BJ (cell line): ENCODE measurements around the gene THTPA. TPM values are rescaled to one million over a fixed set of nuclear protein-coding genes. Genes with fewer than 3 reads are reported as not detected.

Experiments
- CTCF ChIA-PET: fragments of 350-600 bp; formaldehyde crosslinking; extraction: SDS; loops from one replicate; lab custom pipeline; 2021; ENCODE audit warnings: antibody characterized with exemption, inconsistent platforms; lab: Yijun Ruan, JAX
- POLR2A ChIA-PET: fragments of 300-600 bp; sonication (Branson Sonifier 250); formaldehyde crosslinking; extraction: SDS; loops from one replicate; lab custom pipeline; 2021; ENCODE audit warnings: antibody characterized with exemption; lab: Charles Lee
- DNase-seq: peaks from one replicate; pipeline ENCODE4 v3.0.0-alpha.2; 2011; ENCODE audit warnings: low read depth
- H3K27me3 ChIP-seq: 2 replicates; pipeline ENCODE4 v1.6.0; 2011; ENCODE audit warnings: low read length; ENCODE audit not compliant: control insufficient read depth, insufficient read depth
- H3K36me3 ChIP-seq: 2 replicates; pipeline ENCODE4 v1.5.1; 2011; ENCODE audit warnings: low read length; ENCODE audit not compliant: control insufficient read depth, insufficient read depth
- H3K4me3 ChIP-seq: 2 replicates; pipeline ENCODE4 v1.5.1; 2011; ENCODE audit warnings: low read depth, mild to moderate bottlenecking, control low read depth, low read length
- polyA minus RNA-seq: library from RNA; depleted of rRNA, polyadenylated mRNA; stranded (reverse); fragments of >200 nt; gene quantifications from 2 replicates; pipeline ENCODE4 v1.2.3, GENCODE V29; 2011; rRNA and poly(A)+ RNA removed
- polyA plus RNA-seq: library from polyadenylated mRNA; depleted of rRNA; stranded (reverse); fragments of >200 nt; gene quantifications from 2 replicates; pipeline ENCODE4 v1.2.3, GENCODE V29; 2011; rRNA removed
- TF ChIP-seq, protein P1 (sequence below): IDR thresholded peaks from 2 replicates; pipeline ENCODE4 v1.5.1; 2011; ENCODE audit warnings: low read depth, mild to moderate bottlenecking, control low read depth, inconsistent platforms, low read length, moderate library complexity; ENCODE audit not compliant: insufficient read depth

The THTPA gene, protein sequence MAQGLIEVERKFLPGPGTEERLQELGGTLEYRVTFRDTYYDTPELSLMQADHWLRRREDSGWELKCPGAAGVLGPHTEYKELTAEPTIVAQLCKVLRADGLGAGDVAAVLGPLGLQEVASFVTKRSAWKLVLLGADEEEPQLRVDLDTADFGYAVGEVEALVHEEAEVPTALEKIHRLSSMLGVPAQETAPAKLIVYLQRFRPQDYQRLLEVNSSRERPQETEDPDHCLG
- polyA plus RNA-seq (8.1 and 14.2 TPM in 2 replicates), polyA minus RNA-seq (6.7 and 12.1 TPM in 2 replicates)

- TF ChIP-seq, protein P1, sequence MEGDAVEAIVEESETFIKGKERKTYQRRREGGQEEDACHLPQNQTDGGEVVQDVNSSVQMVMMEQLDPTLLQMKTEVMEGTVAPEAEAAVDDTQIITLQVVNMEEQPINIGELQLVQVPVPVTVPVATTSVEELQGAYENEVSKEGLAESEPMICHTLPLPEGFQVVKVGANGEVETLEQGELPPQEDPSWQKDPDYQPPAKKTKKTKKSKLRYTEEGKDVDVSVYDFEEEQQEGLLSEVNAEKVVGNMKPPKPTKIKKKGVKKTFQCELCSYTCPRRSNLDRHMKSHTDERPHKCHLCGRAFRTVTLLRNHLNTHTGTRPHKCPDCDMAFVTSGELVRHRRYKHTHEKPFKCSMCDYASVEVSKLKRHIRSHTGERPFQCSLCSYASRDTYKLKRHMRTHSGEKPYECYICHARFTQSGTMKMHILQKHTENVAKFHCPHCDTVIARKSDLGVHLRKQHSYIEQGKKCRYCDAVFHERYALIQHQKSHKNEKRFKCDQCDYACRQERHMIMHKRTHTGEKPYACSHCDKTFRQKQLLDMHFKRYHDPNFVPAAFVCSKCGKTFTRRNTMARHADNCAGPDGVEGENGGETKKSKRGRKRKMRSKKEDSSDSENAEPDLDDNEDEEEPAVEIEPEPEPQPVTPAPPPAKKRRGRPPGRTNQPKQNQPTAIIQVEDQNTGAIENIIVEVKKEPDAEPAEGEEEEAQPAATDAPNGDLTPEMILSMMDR = no peak
- Histone ChIP-seq H3K27me3 (no peaks in the 10 kb centered on the region), H3K4me3 (peak within 1 kb of the TSS; percentile 61), H3K36me3 (peaks cover 3% of the 10 kb centered on the region; the same call in 1 of the 2 replicates)
- ChIA-PET CTCF (interaction anchor here (1.2 to 16.8 kb wide), 3 partner anchors 13 to 78 kb away, joined by 3 to 479 read pairs (median 7); partner anchors contain the start of gene NGDN), POLR2A (no interaction called here)
- no peak for DNase-seq
Observed at GRCh38 chr14:23555882-23556699, at the start of gene THTPA. TSS of gene THTPA (plus strand) at chr14:23556271. CDS start at chr14:23556758, 487 bp downstream.

DNA sequence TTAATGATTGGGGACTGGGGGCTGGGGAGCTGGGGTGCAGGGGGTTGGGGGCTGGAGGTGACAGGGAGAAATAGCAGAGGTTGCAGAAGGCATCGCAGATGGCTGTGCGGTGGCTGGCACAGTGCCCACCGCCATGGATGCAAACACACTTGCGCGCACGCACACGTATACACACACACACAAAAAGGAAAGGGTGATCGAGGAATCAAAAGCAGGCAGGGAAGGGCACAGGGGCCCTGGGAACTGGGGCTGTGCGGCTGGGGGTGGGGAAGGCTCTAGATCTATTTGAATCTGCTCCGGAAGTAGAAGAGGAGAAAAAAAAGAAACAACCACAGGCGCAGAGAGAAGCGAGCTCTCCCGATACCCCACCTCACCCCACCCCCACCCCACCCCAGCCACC, 43.9 kb upstream of the THTPA start:
- CTCF ChIA-PET = interaction anchor here (1.0 kb wide), 1 partner anchor 32 kb away, joined by 5 read pairs; no protein-coding TSS in a partner anchor
- no peaks in the 10 kb centered on the region for H3K27me3 ChIP-seq
- DNase-seq = no peak
- POLR2A ChIA-PET = no interaction called here
- H3K36me3 ChIP-seq = no peaks in the 10 kb centered on the region
- TF ChIP-seq, protein P1 = no peak
- no peak overlapping the region for H3K4me3 ChIP-seq

DNA sequence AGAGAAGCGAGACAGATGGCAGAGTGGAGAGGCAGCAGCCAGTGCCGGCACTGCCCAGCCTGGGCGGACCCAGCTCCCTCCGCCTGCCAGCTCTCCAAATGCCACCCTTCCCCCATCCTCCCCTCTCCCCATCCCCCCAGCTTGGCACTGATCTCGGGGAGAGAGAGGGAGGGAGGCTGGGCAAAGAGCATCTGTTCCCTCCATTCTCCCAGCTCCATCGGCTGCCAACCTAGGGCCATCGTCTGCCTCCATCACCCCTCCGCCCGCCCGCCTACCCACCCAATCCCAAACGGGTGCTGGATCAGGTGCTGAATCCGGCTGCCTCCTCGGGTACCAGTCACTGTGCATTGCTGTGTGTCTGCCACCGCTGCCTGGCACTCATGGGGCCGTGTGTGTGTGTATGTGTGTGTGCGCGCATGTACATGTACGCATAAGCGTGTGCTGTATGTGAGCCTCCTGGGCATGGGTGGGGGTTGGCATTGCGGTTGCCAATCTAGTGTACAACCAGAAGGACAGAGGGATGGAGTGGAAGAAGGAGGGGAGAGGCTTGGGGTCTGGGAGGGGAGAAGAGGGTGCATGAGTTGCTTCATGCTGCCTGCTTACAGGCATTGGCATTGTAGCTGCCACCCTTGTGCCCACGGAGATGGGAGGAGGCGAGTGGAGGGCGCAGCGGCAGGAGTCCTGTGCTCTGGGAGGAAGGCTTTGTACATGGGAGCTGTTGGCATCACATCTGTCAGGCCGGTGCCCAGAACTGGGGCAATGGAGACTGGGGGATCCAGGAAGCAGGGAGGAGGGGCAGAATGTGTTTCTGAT, 42.9 kb upstream of the THTPA start:
- Histone ChIP-seq H3K4me3 (no peak overlapping the region), H3K27me3 (no peaks in the 10 kb centered on the region), H3K36me3 (no peaks in the 10 kb centered on the region)
- ChIA-PET POLR2A (no interaction called here), CTCF (interaction anchor here (0.7 kb wide), 1 partner anchor 440 kb away, joined by 3 read pairs; the partner anchor contains the start of gene DHRS4)
- no peak for DNase-seq
- TF ChIP-seq, protein P1 = no peak

DNA sequence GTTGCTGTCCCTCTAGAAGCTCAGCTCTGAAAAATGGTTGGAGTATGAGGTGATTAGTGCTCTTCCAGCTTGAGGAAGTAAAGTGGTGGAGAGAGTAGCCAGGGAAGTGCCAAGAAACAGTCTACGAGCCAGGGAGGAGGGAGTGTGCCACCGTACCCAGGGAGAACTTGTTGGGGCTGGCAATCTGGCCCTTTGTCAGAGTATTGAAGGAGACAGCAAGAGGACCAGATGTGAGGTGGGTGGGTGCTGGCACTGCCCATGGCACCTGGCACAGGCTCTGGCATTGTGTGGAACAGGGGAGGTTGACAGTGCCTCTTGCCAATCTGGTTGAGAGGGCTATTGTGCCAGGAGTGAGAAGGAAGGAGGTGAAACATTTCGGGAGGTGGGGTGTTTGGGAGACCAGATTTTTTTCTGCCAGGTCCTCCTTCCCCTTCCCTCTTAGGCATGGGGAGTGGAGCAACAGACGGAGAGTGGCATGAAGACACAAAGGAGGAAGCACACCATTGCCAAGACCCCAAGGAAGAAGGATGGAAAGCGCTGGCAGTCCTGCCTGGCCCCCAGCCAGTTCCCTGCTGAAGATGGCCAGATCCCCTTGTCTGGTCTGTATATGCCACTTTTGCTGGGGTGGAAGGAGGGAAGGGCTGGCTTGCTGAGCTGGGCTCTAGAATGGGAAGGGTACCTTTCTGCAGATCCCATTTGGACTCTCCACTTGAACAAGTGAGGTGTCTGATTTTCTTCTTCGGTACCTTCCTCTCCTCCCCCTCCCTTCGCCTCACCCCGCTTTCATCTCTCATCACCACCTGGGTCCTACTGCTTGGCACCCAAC, 42.0 kb upstream of the THTPA start:
- ChIA-PET CTCF (no interaction called here), POLR2A (no interaction called here)
- TF ChIP-seq, protein P1 = no peak
- H3K36me3 ChIP-seq = no peaks in the 10 kb centered on the region
- no peak for DNase-seq
- H3K4me3 ChIP-seq = no peak overlapping the region
- H3K27me3 ChIP-seq = no peaks in the 10 kb centered on the region
